ENCODE results near the gene TBC1D2. TPM values are rescaled to one million over a fixed set of nuclear protein-coding genes. Genes with fewer than 3 reads are reported as not detected.

The TBC1D2 gene
- total RNA-seq, 1 experiment from 2014 or later = 14.5 TPM

- DNase-seq (ENCODE audit: extremely low read depth, low read depth) = no peak
These were observed 36.7 kb downstream of the TBC1D2 start for GRCh38 chr9:98218562-98219363.

GRCh38 chr9:98217255-98217654, 38.2 kb downstream of the TBC1D2 start:
- no peak for DNase-seq (ENCODE audit: extremely low read depth, low read depth)

DNA sequence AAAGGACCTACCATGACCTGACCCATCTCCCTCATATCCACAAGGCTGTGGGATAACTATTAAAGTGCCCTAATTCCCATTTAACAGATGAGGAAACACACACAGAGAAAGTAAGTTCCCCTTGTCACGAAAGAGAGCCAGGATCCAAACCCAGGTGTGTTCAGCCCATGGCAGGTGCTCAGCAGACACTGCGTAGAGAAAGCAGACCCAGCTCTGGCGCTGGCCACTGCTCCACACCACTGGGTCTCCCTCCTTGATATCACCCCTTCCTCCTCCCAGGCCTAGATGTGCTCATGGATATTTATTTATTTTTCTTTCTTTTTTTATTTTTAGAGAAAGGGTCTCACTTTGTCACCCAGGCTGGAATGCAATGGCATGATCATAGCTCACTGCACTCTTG, 39.1 kb downstream of the TBC1D2 start:
- DNase-seq (ENCODE audit: extremely low read depth, low read depth) = no peak

GRCh38 chr9:98215821-98216220, 39.6 kb downstream of the TBC1D2 start:
- peak; percentile 23 for DNase-seq (ENCODE audit: extremely low read depth, low read depth)

GRCh38 chr9:98215271-98215670, 40.2 kb downstream of the TBC1D2 start:
- DNase-seq (ENCODE audit: extremely low read depth, low read depth) = no peak

- DNase-seq (ENCODE audit: extremely low read depth, low read depth) = no peak
These were observed 40.6 kb downstream of the TBC1D2 start for GRCh38 chr9:98214811-98215210.

- no peak for DNase-seq (ENCODE audit: extremely low read depth, low read depth)
These were observed 44.2 kb downstream of the TBC1D2 start for GRCh38 chr9:98211260-98211659.

DNA sequence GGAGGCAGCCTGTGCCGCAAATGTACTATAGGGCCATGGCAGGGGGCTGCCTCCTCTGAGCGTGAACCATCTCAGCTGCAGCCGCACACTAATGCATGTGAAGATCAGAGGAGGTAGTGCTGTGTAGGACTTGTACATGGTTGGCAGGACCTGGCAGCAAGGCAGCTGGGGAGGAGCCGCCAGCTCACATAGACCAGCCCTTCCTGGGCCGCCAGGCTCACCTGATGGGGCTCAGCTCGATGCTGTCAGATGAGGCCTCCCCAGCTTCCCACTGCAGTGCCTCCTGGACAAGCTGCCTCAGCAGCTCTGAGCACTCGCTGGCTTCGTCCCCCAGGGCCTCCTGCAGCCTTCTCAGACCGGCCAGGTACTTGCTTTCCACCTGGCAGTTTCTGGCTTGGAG, 45.0 kb downstream of the TBC1D2 start:
- DNase-seq (ENCODE audit: extremely low read depth, low read depth) = no peak

DNA sequence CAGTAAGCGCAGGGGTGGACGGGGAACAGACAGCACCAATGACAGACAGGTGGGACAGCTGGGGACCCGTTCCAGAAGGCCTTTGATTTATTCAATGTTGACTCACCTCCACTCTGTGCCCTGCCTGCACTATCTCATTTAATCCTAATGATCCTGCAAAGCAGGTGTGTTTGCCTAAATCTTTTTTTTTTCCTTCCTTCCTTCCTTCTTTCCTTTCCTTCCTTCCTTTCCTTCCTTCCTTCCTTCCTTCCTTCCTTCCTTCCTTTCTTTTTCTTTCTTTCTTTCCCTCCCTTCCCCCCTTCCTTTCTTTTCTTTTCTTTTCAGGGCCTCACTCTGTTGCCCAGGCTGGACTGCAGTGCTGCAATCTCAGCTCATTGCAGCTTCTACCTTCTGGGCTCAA, 45.9 kb downstream of the TBC1D2 start:
- DNase-seq (ENCODE audit: extremely low read depth, low read depth) = no peak

DNA sequence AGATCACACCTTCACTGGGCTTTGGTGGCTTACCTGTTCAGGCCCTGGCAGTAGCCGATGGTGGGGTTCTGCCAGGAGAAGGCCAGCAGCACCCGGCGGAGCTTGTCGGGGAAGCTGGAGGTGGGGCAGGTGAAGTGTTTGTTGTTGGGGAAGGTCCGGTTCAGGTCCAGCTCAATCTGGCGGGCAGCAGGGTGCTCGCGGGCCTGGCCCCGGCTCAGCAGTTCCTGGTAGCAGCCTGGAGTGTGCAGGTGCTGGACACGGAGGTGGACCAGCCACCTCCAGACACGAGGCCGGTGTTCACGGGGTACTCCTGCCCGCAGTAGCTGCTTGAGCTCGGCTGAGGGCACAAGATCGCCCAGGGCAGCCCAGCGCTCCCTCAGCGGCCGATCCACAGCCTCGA, 46.8 kb downstream of the TBC1D2 start:
- DNase-seq (ENCODE audit: extremely low read depth, low read depth) = no peak

GRCh38 chr9:98207606-98208005, 47.8 kb downstream of the TBC1D2 start:
- DNase-seq (ENCODE audit: extremely low read depth, low read depth) = no peak

DNA sequence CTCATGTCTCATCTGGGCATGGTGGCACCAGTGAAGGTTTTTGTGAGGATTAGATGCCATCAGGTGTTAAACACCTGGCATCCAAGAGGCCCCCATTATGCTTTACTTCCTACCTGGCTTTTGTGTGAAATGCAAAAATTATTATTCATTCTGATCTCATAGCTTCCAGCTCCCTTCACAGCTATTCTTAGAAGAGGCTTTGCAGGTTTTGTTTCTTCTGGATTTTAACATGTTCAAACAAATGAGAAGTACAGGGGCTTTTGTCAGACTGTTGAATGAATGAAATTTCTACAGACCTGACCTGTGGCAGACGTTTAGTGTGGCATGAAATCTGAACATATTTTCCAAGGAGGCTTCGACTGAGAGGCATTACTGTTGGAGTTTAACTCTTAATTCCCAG, 48.7 kb downstream of the TBC1D2 start:
- no peak for DNase-seq (ENCODE audit: extremely low read depth, low read depth)

DNA sequence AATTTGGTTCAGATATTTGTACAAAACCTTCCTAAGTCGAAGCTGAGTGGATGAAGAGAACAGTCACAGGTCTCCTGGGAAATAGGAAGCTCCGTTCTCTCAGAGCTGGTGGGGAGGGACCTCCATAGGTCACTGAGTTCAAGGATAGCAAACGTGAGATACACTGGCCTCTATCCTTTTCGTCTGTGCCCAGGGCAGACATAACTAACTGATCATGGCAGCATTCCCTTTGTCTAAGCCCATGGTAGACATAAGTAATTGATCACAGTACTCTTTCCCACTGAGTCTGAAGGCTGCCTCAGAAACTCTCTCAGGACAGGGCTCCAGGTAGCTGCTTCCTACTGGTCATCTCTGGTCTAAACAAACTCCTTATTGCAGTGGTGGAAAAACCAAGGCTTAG, 50.8 kb downstream of the TBC1D2 start:
- no peak for DNase-seq (ENCODE audit: extremely low read depth, low read depth)

- DNase-seq (ENCODE audit: extremely low read depth, low read depth) = no peak
These were observed 52.3 kb downstream of the TBC1D2 start for GRCh38 chr9:98203153-98203552.

- DNase-seq (ENCODE audit: extremely low read depth, low read depth) = no peak
These were observed 53.2 kb downstream of the TBC1D2 start for GRCh38 chr9:98202252-98202651.

DNA sequence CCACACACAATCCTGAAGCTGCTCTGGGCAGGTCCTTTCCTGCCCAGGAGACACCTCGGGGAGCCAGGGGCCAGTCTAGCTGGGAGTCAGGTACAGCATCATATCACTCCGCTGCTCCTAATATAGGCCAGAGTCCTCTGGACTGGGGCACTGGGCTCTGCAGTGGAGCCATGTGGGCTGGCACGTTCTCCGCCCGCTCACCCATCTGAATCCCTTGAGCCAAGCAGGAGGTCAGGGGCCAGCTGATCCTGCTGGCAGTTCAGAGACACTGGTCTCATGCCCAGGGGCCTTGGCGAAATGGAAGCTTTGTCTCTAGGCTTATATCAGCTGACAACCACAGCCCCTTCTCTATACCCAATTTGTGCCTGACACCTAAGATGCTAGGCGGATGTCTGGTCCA, 53.7 kb downstream of the TBC1D2 start:
- DNase-seq (ENCODE audit: extremely low read depth, low read depth) = no peak

DNA sequence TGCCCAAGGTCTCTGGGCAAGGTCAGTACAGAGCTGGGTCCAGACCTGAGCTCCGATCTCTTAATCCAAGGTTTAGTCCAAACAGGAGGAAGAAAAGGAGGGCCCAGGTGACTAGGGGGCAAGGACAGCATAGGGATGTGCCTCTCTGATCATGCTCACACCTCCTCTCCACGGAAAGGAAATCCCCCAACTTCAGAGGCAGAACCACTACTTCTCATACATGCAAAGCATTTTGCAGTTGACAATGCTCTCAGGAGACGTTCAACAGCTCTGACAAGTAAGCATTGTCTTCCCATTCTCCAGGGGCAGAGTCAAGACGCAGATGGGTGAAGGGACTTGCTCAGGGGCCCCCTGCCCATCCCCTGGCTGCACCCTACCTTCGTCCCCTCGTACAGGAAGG, 54.3 kb downstream of the TBC1D2 start:
- DNase-seq (ENCODE audit: extremely low read depth, low read depth) = no peak

DNA sequence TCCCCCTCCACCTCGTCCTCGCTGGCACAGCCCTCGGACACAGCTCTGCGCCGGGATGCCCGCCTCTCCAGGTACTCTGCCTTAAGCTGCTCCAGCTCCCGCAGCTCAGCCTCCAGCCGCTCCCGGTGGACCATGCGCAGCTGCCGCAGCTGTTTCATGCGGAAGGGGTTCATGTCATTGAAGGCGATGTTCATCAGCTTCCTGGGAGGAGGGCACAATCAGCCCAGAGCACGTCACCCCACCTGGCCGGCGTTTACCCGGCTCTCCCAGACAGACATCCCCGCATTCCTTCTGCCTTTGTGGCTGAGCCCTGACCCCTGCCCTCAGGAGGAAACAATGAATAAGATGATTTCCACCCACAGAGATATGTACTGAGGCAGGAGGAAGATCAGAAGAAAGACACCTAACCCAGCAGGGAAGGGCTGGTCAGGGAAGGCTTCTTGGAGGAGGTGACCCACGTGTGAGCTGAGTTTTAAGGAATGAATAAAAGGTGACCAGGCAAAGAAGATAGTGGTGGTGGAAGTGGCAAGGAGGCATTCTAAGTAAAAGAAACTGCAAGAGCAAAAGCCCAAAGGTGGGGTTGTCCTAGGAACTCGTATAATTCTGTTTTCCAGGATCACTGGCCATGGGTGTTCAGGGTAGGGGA, 55.9 kb downstream of the TBC1D2 start:
- DNase-seq (ENCODE audit: extremely low read depth, low read depth) = no peak

DNA sequence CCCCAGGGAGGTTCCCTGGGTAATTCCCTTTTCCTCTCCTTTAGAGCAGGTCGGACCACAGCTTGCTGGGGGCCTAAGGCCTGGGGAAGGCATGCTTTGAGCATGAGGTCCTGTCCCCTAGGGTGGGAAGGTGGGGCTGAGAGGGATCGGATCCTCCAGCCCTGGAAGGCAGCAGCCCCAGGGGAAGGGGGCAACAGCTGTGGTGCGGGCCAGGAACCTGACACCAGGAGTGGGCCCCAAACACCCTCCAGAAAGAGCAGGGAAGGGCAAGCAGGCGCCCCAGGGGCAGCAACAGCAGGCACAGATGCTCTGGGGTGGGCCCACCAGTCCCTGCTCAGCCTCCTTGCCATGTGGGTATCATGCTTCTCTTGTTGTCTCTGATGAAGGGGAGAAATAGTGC, 59.8 kb downstream of the TBC1D2 start:
- DNase-seq (ENCODE audit: extremely low read depth, low read depth) = no peak

GRCh38 chr9:98193336-98193944, 62.0 kb downstream of the TBC1D2 start:
- DNase-seq (ENCODE audit: extremely low read depth, low read depth) = no peak

DNA sequence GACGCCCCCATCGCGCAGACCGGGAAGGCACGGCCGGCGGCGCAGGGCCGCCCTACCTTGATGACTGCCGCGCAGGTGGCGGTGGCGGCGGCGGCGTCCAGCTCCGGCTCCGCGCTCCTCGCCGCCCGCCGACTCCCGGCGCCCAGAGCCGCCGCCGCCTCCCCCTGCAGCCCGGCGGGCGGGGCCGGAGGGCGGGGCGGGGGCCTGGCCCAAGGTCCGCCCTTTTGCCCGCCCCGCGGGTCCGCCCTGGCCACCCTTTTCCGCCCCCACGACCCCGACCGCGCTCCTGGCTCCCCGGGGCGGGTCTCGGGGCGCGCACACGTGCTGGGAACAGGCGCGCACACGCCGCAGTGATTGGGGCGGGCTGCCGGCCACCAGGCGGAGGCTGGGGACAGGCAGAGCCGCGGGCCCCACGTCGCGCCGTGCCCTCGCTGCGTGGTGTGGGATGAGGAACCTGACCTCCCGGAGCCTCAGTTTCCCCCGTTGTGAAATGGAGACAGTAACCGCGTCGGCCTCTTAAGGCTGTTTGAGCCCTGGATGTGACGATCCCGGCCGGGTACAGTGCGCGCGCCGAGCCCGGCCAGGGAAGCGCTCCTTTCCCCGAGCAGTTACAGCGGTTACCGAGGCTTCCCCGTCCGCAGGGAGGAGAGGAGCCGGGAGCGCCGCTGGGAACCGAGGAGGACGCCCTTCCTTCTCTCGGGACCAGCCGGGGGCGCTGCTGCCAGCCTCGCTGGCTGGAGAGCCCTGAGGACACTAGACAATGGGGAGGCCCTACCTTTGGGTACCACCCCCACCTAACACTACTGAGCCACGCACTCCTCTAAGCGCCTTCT, 62.7 kb downstream of the TBC1D2 start, which contains the start of gene CORO2A:
CORO2A (minus strand) TSS at position 135 of the 833 bp plus-strand sequence. CDS start 34,977 bp downstream, outside the sequence.
- peak; percentile 65 for DNase-seq (ENCODE audit: extremely low read depth, low read depth)
